SK-N-SH (cell line): ENCODE measurements around the gene ROBO1. TPM values are rescaled to one million over a fixed set of nuclear protein-coding genes. Genes with fewer than 3 reads are reported as not detected.

Experiments used
- CTCF ChIA-PET: fragments of 300-600, 350-600 bp; formaldehyde crosslinking; extraction: SDS; loops from one replicate; lab custom pipeline; 2021; lab: Yijun Ruan, JAX
- POLR2A ChIA-PET: fragments of 350-600 bp; sonication (Branson Sonifier 250); formaldehyde crosslinking; extraction: SDS; loops from one replicate; lab custom pipeline; 2020; ENCODE audit warnings: antibody characterized with exemption, inconsistent platforms; lab: Yijun Ruan, JAX
- DNase-seq: peaks from one replicate; pipeline ENCODE4 v3.0.0; 2012
- H2AFZ ChIP-seq: fragments of 200-600 bp; sonication (generic); 2 replicates; pipeline ENCODE4 v1.8.1; 2016; ENCODE audit warnings: antibody characterized with exemption, mild to moderate bottlenecking, low read depth
- H3F3A ChIP-seq: fragments of 200-600 bp; sonication (generic); replicated peaks from 2 replicates; pipeline ENCODE3; 2016; ENCODE audit warnings: antibody characterized with exemption, mild to moderate bottlenecking; ENCODE audit not compliant: insufficient read depth
- H3K27ac ChIP-seq, 2 experiments: fragments of 200-500 bp in 1 of 2; fragments of 200-600 bp in 1 of 2; sonication (Bioruptor generic) in 1 of 2; sonication (generic), shearing (Covaris generic) in 1 of 2; 2 replicates each; pipeline versions ENCODE4 v1.5.1 to v1.6.1; 2014 to 2016; ENCODE audit warnings: low read depth in 2 of 2, inconsistent platforms in 1 of 2, low read length in 1 of 2, mild to moderate bottlenecking in 1 of 2, mixed read lengths in 1 of 2
- H3K27me3 ChIP-seq: fragments of 200-600 bp; sonication (generic), shearing (Covaris generic); 2 replicates; pipeline ENCODE4 v1.6.1; 2016; ENCODE audit warnings: mixed run types; ENCODE audit not compliant: insufficient read depth
- H3K36me3 ChIP-seq, 2 experiments: fragments of 200-500 bp in 1 of 2; fragments of 200-600 bp in 1 of 2; sonication (Bioruptor generic) in 1 of 2; sonication (generic) in 1 of 2; replicated peaks in 1 of 2; 2 replicates each; pipeline versions ENCODE3 to v1.5.1; 2014 to 2016; ENCODE audit warnings: low read length in 1 of 2, mild to moderate bottlenecking in 1 of 2; ENCODE audit not compliant: insufficient read depth in 2 of 2, control insufficient read depth in 1 of 2
- H3K4me1 ChIP-seq, 2 experiments: fragments of 200-500 bp in 1 of 2; fragments of 200-600 bp in 1 of 2; sonication (Bioruptor generic) in 1 of 2; sonication (generic), shearing (Covaris generic) in 1 of 2; 2 replicates each; pipeline versions ENCODE4 v1.5.1 to v1.6.1; 2014 to 2016; ENCODE audit warnings: low read depth in 1 of 2, low read length in 1 of 2, mixed run types in 1 of 2; ENCODE audit not compliant: insufficient read depth in 2 of 2, control insufficient read depth in 1 of 2
- H3K4me2 ChIP-seq: fragments of 200-600 bp; sonication (generic), shearing (Covaris generic); 2 replicates; pipeline ENCODE4 v1.6.1; 2017; ENCODE audit warnings: mixed run types
- H3K4me3 ChIP-seq, 2 experiments: fragments of 200-500 bp in 1 of 2; fragments of 200-600 bp in 1 of 2; sonication (Bioruptor generic) in 1 of 2; sonication (generic), shearing (Covaris generic) in 1 of 2; 2 replicates each; pipeline versions ENCODE4 v1.5.1 to v1.8.1; 2014 to 2016; ENCODE audit warnings: low read depth in 2 of 2, inconsistent platforms in 1 of 2, low read length in 1 of 2, mild to moderate bottlenecking in 1 of 2, mixed read lengths in 1 of 2, moderate library complexity in 1 of 2
- H3K79me2 ChIP-seq: fragments of 200-600 bp; sonication (generic); 2 replicates; pipeline ENCODE4 v1.8.1; 2017; ENCODE audit warnings: mild to moderate bottlenecking; ENCODE audit not compliant: insufficient read depth
- H3K9ac ChIP-seq: fragments of 200-600 bp; sonication (generic); 2 replicates; pipeline ENCODE4 v1.6.1; 2017; ENCODE audit warnings: mixed run types
- H3K9me2 ChIP-seq: fragments of 200-600 bp; sonication (generic); 2 replicates; pipeline ENCODE4 v1.6.1; 2017; ENCODE audit warnings: mixed run types
- H3K9me3 ChIP-seq: fragments of 200-600 bp; sonication (generic); 2 replicates; pipeline ENCODE4 v1.6.1; 2017; ENCODE audit warnings: mixed run types, mild to moderate bottlenecking, moderate library complexity
- H4K20me1 ChIP-seq: fragments of 200-600 bp; sonication (generic); 2 replicates; pipeline ENCODE4 v1.6.1; 2017; ENCODE audit warnings: mild to moderate bottlenecking, mixed run types; ENCODE audit not compliant: insufficient read depth
- CHD2 ChIP-seq: fragments of 150-350 bp; IDR thresholded peaks from 2 replicates; pipeline ENCODE4 v1.6.1; 2018; ENCODE audit warnings: low read length; ENCODE audit not compliant: partially characterized antibody
- ELF1 ChIP-seq: IDR thresholded peaks from 2 replicates; pipeline ENCODE4 v1.4.0; 2012
- EP300 ChIP-seq, 2 experiments: IDR thresholded peaks; 2 replicates each; pipeline versions ENCODE4 v1.4.0 to v1.6.1; 2012; ENCODE audit warnings: borderline replicate concordance in 1 of 2, low read depth in 1 of 2, low read length in 1 of 2
- FOXM1 ChIP-seq: IDR thresholded peaks from 2 replicates; pipeline ENCODE4 v1.4.0; 2012; ENCODE audit warnings: low read depth, mild to moderate bottlenecking
- GABPA ChIP-seq: IDR thresholded peaks from 2 replicates; pipeline ENCODE4 v1.4.0; 2012; ENCODE audit warnings: low read depth, mild to moderate bottlenecking
- JUND ChIP-seq: IDR thresholded peaks from 2 replicates; pipeline ENCODE4 v1.4.0; 2012
- MEF2A ChIP-seq: IDR thresholded peaks from 2 replicates; pipeline ENCODE4 v1.4.0; 2012; ENCODE audit warnings: low read depth, borderline replicate concordance
- MXI1 ChIP-seq: IDR thresholded peaks from 2 replicates; pipeline ENCODE4 v1.6.1; 2012; ENCODE audit warnings: mild to moderate bottlenecking, low read depth, low read length, improper control_type of control experiment
- POLR2AphosphoS5 ChIP-seq: IDR thresholded peaks from 2 replicates; pipeline ENCODE4 v1.6.1; 2012; ENCODE audit warnings: low read depth, low read length
- RCOR1 ChIP-seq: fragments of 150-350 bp; IDR thresholded peaks from 2 replicates; pipeline ENCODE4 v1.6.1; 2017; ENCODE audit warnings: antibody characterized with exemption, low read length
- RXRA ChIP-seq: IDR thresholded peaks from 2 replicates; pipeline ENCODE4 v1.4.0; 2012; ENCODE audit warnings: low read depth, mild to moderate bottlenecking, borderline replicate concordance
- TAF1 ChIP-seq: IDR thresholded peaks from 2 replicates; pipeline ENCODE4 v1.6.1; 2012; ENCODE audit warnings: low read depth, mild to moderate bottlenecking, low read length, moderate library complexity, borderline replicate concordance
- TEAD4 ChIP-seq: IDR thresholded peaks from 2 replicates; pipeline ENCODE4 v1.4.0; 2012; ENCODE audit warnings: mild to moderate bottlenecking, borderline replicate concordance; ENCODE audit not compliant: insufficient read depth
- YY1 ChIP-seq: IDR thresholded peaks from 2 replicates; pipeline ENCODE4 v1.4.0; 2012; ENCODE audit warnings: low read depth, mild to moderate bottlenecking
- WGBS: methylation state at CpG from one replicate; pipeline ENCODE4 v1.1.6; 2017; ENCODE audit warnings: low lambda C conversion rate; 5-methylcytosine and 5-hydroxymethylcytosine counted together
- polyA plus RNA-seq, 3 experiments: library from polyadenylated mRNA; depleted of rRNA; stranded (reverse); fragments of >200 nt; gene quantifications; 2 replicates each; pipeline ENCODE4 v1.2.3, GENCODE V29; 2012
- TF ChIP-seq, protein P1 (sequence below): fragments of 150-350 bp; IDR thresholded peaks from 2 replicates; pipeline ENCODE4 v1.6.1; 2016; ENCODE audit warnings: mild to moderate bottlenecking, low read depth, low read length
- TF ChIP-seq, protein P2 (sequence below): fragments of 150-350 bp; IDR thresholded peaks from 2 replicates; pipeline ENCODE4 v1.6.1; 2017; ENCODE audit warnings: antibody characterized with exemption, low read length, low read depth, borderline replicate concordance
- TF ChIP-seq, protein P3 (sequence below): fragments of 200-600 bp; sonication (generic); IDR thresholded peaks from 2 replicates; pipeline ENCODE4 v1.6.1; 2017; ENCODE audit warnings: antibody characterized with exemption, mild to moderate bottlenecking, moderate library complexity
- TF ChIP-seq, protein P4 (sequence below): IDR thresholded peaks from 2 replicates; pipeline ENCODE4 v1.4.0; 2012; ENCODE audit warnings: low read depth
- TF ChIP-seq, protein P5 (sequence below): IDR thresholded peaks from 2 replicates; pipeline ENCODE4 v1.4.0; 2012; ENCODE audit warnings: low read depth, borderline replicate concordance
- TF ChIP-seq, protein P6 (sequence below): IDR thresholded peaks from 2 replicates; pipeline ENCODE4 v1.4.0; 2012; ENCODE audit warnings: low read depth, borderline replicate concordance

Gene ROBO1
- polyA plus RNA-seq, 1 of the 3 experiments (the other 2 are of a cell fraction), result 22.7 TPM

DNA sequence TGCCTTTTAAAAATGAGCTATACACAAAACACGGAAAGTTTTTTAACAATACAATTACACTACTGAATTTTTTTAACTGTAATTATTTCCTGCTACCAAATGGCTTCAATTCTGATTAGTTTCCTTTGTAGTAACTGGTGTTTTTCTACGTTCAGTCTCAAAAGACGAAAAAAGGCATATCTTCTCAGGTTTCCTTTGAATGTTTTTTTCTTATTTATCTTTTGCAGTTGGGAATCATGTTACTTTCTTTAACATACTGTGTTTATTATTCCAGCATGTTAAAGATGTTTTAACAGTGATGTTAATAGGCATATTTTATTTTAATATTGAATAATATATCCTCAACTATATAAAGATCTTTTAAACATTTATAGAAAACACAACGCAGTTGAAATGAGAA is 1055.5 kb downstream of the ROBO1 start:
- ChIA-PET CTCF (no interaction called here), POLR2A (no interaction called here)
- DNase-seq, result no peak
- H3K4me1 ChIP-seq, result peaks cover 0 to 4% of the 10 kb centered on the region in 2 experiments; a peak in 1 of 4 replicates
- no peaks in the 10 kb centered on the region for H3K79me2 ChIP-seq
- H3K9me2 ChIP-seq, result no peaks in the 10 kb centered on the region
- H3K9me3 ChIP-seq, result no peaks in the 10 kb centered on the region
- no peak overlapping the region for H3K27ac ChIP-seq
- no peak overlapping the region for H2AFZ ChIP-seq
- no peaks in the 10 kb centered on the region for H3F3A ChIP-seq
- WGBS, result 84% methylated on average over 4 of the region's 4 CpGs
- H3K36me3 ChIP-seq, result peaks cover 9% of the 10 kb centered on the region in 2 experiments
- no peaks in the 10 kb centered on the region for H3K27me3 ChIP-seq
- H3K4me2 ChIP-seq, result no peak overlapping the region
- TF ChIP-seq ELF1 (no peak), GABPA (no peak), EP300 (IDR thresholded peaks at IDR 0.05; ENCODE audit: borderline replicate concordance in 1 of 2, low read depth in 1 of 2, low read length in 1 of 2) (no peak), POLR2AphosphoS5 (no peak), TAF1 (no peak), JUND (no peak), YY1 (no peak)
- TF ChIP-seq, protein P1, sequence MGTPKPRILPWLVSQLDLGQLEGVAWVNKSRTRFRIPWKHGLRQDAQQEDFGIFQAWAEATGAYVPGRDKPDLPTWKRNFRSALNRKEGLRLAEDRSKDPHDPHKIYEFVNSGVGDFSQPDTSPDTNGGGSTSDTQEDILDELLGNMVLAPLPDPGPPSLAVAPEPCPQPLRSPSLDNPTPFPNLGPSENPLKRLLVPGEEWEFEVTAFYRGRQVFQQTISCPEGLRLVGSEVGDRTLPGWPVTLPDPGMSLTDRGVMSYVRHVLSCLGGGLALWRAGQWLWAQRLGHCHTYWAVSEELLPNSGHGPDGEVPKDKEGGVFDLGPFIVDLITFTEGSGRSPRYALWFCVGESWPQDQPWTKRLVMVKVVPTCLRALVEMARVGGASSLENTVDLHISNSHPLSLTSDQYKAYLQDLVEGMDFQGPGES, result no peak
- TF ChIP-seq, protein P2, sequence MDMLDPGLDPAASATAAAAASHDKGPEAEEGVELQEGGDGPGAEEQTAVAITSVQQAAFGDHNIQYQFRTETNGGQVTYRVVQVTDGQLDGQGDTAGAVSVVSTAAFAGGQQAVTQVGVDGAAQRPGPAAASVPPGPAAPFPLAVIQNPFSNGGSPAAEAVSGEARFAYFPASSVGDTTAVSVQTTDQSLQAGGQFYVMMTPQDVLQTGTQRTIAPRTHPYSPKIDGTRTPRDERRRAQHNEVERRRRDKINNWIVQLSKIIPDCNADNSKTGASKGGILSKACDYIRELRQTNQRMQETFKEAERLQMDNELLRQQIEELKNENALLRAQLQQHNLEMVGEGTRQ, result no peak
- TF ChIP-seq, protein P3, sequence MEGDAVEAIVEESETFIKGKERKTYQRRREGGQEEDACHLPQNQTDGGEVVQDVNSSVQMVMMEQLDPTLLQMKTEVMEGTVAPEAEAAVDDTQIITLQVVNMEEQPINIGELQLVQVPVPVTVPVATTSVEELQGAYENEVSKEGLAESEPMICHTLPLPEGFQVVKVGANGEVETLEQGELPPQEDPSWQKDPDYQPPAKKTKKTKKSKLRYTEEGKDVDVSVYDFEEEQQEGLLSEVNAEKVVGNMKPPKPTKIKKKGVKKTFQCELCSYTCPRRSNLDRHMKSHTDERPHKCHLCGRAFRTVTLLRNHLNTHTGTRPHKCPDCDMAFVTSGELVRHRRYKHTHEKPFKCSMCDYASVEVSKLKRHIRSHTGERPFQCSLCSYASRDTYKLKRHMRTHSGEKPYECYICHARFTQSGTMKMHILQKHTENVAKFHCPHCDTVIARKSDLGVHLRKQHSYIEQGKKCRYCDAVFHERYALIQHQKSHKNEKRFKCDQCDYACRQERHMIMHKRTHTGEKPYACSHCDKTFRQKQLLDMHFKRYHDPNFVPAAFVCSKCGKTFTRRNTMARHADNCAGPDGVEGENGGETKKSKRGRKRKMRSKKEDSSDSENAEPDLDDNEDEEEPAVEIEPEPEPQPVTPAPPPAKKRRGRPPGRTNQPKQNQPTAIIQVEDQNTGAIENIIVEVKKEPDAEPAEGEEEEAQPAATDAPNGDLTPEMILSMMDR, result no peak
- TF ChIP-seq, protein P4, sequence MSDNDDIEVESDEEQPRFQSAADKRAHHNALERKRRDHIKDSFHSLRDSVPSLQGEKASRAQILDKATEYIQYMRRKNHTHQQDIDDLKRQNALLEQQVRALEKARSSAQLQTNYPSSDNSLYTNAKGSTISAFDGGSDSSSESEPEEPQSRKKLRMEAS, result no peak
- no peak overlapping the region for H3K9ac ChIP-seq
- H4K20me1 ChIP-seq, result no peaks in the 10 kb centered on the region
- no peak overlapping the region for H3K4me3 ChIP-seq

DNA sequence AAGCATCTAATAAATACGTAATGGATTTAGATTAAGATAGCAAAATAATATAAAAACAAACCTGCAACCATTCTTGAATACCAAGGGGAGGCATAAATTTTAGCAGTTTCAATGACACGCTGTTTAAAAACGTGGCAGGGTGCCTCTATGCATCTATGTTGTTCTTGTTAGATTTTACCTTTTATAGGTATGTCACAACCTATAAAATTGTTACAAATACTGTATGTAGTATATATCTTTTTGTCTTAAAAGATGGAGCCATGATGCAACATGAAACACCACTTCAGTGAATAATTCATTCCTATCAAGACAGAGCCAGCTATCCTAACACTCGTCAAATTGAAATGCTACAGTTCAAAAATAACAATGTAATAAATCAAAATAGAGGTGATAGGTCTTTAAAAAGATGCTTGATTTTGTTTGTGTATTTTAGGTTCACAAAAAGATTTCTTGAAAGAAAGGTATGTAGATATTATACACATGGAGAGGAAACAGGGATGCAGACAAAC is 1059.2 kb downstream of the ROBO1 start:
- H3K4me3 ChIP-seq, result no peak overlapping the region
- no peak overlapping the region for H3K4me2 ChIP-seq
- peaks cover 0 to 5% of the 10 kb centered on the region in 2 experiments; a peak in 1 of 4 replicates for H3K4me1 ChIP-seq
- ChIA-PET CTCF (no interaction called here), POLR2A (no interaction called here)
- H4K20me1 ChIP-seq, result no peaks in the 10 kb centered on the region
- no peak for DNase-seq
- WGBS, result 89% methylated on average over 4 of the region's 4 CpGs
- H3K9me2 ChIP-seq, result no peaks in the 10 kb centered on the region
- H2AFZ ChIP-seq, result no peak overlapping the region
- H3K9me3 ChIP-seq, result no peaks in the 10 kb centered on the region
- H3K9ac ChIP-seq, result no peak overlapping the region
- no peak overlapping the region for H3K27ac ChIP-seq
- no peaks in the 10 kb centered on the region for H3K79me2 ChIP-seq
- H3K36me3 ChIP-seq, result peaks cover 0 to under 1% of the 10 kb centered on the region in 2 experiments
- no peaks in the 10 kb centered on the region for H3F3A ChIP-seq
- no peaks in the 10 kb centered on the region for H3K27me3 ChIP-seq
- TF ChIP-seq, protein P5, sequence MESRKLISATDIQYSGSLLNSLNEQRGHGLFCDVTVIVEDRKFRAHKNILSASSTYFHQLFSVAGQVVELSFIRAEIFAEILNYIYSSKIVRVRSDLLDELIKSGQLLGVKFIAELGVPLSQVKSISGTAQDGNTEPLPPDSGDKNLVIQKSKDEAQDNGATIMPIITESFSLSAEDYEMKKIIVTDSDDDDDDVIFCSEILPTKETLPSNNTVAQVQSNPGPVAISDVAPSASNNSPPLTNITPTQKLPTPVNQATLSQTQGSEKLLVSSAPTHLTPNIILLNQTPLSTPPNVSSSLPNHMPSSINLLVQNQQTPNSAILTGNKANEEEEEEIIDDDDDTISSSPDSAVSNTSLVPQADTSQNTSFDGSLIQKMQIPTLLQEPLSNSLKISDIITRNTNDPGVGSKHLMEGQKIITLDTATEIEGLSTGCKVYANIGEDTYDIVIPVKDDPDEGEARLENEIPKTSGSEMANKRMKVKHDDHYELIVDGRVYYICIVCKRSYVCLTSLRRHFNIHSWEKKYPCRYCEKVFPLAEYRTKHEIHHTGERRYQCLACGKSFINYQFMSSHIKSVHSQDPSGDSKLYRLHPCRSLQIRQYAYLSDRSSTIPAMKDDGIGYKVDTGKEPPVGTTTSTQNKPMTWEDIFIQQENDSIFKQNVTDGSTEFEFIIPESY, result no peak
- no peak for TF ChIP-seq MEF2A
- no peak for TF ChIP-seq RCOR1
- no peak for TF ChIP-seq CHD2
- TF ChIP-seq, protein P2, result no peak
- TF ChIP-seq JUND, result no peak
- no peak for TF ChIP-seq MXI1
- TF ChIP-seq ELF1, result no peak
- TF ChIP-seq FOXM1, result no peak
- TF ChIP-seq, protein P6, sequence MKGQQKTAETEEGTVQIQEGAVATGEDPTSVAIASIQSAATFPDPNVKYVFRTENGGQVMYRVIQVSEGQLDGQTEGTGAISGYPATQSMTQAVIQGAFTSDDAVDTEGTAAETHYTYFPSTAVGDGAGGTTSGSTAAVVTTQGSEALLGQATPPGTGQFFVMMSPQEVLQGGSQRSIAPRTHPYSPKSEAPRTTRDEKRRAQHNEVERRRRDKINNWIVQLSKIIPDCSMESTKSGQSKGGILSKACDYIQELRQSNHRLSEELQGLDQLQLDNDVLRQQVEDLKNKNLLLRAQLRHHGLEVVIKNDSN, result no peak
- TF ChIP-seq TEAD4, result no peak
- TF ChIP-seq POLR2AphosphoS5, result no peak
- TF ChIP-seq RXRA, result no peak
- TF ChIP-seq EP300 (IDR thresholded peaks at IDR 0.05; ENCODE audit: borderline replicate concordance in 1 of 2, low read depth in 1 of 2, low read length in 1 of 2), result no peak
